NB4 (cell line): Measurements from ENCODE around the gene ARL6IP5.

ENCODE experiments used
- DNase-seq: peaks from one replicate; pipeline ENCODE4 v3.0.0; 2010; ENCODE audit warnings: low read depth
- H3K4me3 ChIP-seq: one replicate; pipeline ENCODE4 v1.5.1; 2011; ENCODE audit warnings: mild to moderate bottlenecking, low read depth, low read length, moderate library complexity
- MAX ChIP-seq: IDR thresholded peaks from 2 replicates; pipeline ENCODE4 v1.6.1; 2011; ENCODE audit warnings: low read depth, low read length
- MYC ChIP-seq: IDR thresholded peaks from 2 replicates; pipeline ENCODE4 v1.6.1; 2011; ENCODE audit warnings: low read depth, low read length
- POLR2A ChIP-seq: IDR thresholded peaks from 2 replicates; pipeline ENCODE4 v1.6.1; 2011; ENCODE audit warnings: mild to moderate bottlenecking; ENCODE audit not compliant: insufficient read length; ENCODE audit errors: extremely low read depth
- TF ChIP-seq, protein P1 (sequence below): IDR thresholded peaks from one replicate; pipeline ENCODE4 v1.5.1; 2012; ENCODE audit warnings: low read depth, low read length

The ARL6IP5 gene

DNA sequence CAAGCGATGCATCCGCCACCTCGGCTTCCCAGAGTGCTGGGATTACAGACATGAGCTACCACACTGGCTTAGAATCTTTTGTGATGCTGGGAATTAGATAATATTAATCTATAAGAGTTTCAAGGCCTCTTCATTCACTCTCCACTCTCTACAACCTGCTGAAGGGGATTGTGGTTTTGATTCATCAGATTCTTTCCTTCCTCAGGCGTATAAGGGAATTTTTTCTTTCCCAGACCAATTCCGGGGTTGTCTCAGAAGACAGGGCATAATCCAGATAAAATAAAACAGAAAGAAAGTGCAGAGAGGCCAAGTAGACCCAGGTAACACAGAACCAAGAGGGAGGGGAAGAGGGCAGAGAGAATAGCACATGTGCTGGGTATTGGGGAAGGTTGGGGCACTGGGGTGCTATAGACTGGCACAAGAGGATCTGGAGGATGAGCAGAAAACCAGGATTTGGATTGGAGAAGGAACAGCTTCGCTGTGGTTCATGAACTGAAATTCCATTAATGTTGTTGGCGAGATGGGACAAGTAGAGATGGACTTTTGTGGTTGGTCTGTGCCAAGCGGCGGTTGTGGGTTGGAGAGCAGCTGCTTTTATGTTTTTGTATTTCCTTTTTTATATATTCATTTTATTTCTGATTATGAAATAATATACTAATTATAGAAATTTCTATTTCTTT, 12.8 kb downstream of the ARL6IP5 start:
- no peak for TF ChIP-seq POLR2A
- no peak overlapping the region for H3K4me3 ChIP-seq
- DNase-seq: no peak

DNA sequence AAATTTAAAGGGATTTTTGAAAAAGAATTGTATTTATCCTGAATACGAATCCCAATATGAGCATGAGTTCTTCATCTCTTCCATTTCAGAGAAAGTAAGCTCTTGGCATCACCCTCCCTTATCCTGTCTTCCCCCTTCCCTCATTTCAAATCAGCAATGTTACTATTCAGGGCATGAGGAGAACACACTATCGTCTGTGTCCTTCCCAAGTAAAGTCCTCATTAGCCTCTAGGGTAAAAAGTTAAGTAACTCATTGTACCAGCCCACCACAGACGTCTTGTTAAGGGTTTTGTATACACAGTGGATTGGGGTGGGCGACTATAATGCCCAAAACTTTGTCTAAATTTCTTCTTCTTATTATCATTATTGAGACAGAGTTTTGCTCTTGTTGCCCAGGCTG, 14.8 kb downstream of the ARL6IP5 start:
- DNase-seq: no peak
- no peak for TF ChIP-seq MAX
- no peak overlapping the region for H3K4me3 ChIP-seq

GRCh38 chr3:69102384-69102783, 17.6 kb downstream of the ARL6IP5 start:
- TF ChIP-seq, protein P1, sequence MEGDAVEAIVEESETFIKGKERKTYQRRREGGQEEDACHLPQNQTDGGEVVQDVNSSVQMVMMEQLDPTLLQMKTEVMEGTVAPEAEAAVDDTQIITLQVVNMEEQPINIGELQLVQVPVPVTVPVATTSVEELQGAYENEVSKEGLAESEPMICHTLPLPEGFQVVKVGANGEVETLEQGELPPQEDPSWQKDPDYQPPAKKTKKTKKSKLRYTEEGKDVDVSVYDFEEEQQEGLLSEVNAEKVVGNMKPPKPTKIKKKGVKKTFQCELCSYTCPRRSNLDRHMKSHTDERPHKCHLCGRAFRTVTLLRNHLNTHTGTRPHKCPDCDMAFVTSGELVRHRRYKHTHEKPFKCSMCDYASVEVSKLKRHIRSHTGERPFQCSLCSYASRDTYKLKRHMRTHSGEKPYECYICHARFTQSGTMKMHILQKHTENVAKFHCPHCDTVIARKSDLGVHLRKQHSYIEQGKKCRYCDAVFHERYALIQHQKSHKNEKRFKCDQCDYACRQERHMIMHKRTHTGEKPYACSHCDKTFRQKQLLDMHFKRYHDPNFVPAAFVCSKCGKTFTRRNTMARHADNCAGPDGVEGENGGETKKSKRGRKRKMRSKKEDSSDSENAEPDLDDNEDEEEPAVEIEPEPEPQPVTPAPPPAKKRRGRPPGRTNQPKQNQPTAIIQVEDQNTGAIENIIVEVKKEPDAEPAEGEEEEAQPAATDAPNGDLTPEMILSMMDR: no peak
- TF ChIP-seq MAX (no peak), POLR2A (no peak), MYC (no peak)
- DNase-seq: no peak
- H3K4me3 ChIP-seq: no peak overlapping the region

DNA sequence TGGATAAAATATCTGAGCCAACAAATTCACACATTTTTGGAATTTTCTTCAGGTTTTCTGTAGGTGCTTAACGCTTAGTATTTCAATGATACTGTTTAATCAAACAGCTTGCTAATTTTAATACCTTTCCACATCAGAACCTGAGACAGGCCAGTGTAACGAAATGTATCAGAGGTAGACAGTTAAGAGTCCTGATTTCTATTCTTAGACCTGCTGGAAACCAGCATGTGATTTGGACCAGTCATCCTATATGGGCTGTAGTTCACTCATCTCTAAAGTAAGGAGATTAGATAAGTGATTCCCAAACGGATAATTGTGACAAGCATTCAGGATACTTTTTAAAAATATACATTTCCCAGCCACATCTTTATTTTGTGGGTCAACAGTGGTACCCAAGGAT, 18.4 kb downstream of the ARL6IP5 start:
- no peak for DNase-seq
- TF ChIP-seq MYC: no peak
- no peak for TF ChIP-seq POLR2A
- TF ChIP-seq, protein P1: no peak
- no peak for TF ChIP-seq MAX
- no peak overlapping the region for H3K4me3 ChIP-seq

GRCh38 chr3:69104586-69104985, 19.8 kb downstream of the ARL6IP5 start:
- DNase-seq: no peak
- TF ChIP-seq MAX (no peak), MYC (no peak), POLR2A (no peak)
- TF ChIP-seq, protein P1: no peak
- no peak overlapping the region for H3K4me3 ChIP-seq

- TF ChIP-seq POLR2A (no peak), MYC (no peak), MAX (no peak)
- TF ChIP-seq, protein P1: no peak
- no peak overlapping the region for H3K4me3 ChIP-seq
- DNase-seq: peak; percentile 36
Measured at GRCh38 chr3:69105320-69105719, 20.6 kb downstream of the ARL6IP5 start.

DNA sequence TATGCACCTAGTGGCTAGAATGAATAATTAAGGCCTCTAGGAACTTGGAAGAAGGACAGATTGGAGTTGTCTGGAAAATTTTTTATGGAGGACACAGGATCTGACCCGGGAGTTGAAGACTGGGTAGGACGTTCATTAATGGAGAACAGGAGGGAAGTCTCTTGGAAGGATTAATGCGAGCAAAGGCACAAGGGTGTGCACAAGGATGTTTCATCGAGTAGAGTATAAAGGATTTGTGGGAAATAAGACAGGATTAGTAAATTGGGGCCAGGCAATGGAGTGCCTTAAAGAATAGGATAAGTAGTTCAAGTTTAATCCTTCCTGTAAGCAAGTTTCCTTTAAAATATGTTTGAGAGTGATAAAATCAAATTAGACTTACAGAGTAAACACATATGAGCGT, 23.1 kb downstream of the ARL6IP5 start:
- H3K4me3 ChIP-seq: no peak overlapping the region
- no peak for TF ChIP-seq MYC
- TF ChIP-seq MAX: no peak
- no peak for TF ChIP-seq POLR2A
- TF ChIP-seq, protein P1: no peak
- no peak for DNase-seq
